HEK293T (cell line): Measurements from ENCODE around the gene RGS3.

Experiments
- CTBP1 ChIP-seq: fragments of 450-650 bp; IDR thresholded peaks from 2 replicates; pipeline ENCODE4 v1.6.1; 2016; ENCODE audit warnings: borderline replicate concordance
- ELF4 ChIP-seq: fragments of 450-650 bp; IDR thresholded peaks from 2 replicates; pipeline ENCODE4 v1.6.1; 2017; ENCODE audit warnings: antibody characterized with exemption
- FOXA1 ChIP-seq: fragments of 450-650 bp; IDR thresholded peaks from 2 replicates; pipeline ENCODE4 v1.6.1; 2016; ENCODE audit warnings: mild to moderate bottlenecking
- FOXK2 ChIP-seq: fragments of 450-650 bp; IDR thresholded peaks from 2 replicates; pipeline ENCODE4 v1.6.1; 2016; ENCODE audit warnings: mild to moderate bottlenecking
- FOXM1 ChIP-seq: fragments of 450-650 bp; IDR thresholded peaks from 2 replicates; pipeline ENCODE4 v1.6.1; 2017; ENCODE audit warnings: mild to moderate bottlenecking, borderline replicate concordance
- HDGF ChIP-seq: fragments of 450-650 bp; IDR thresholded peaks from 2 replicates; pipeline ENCODE4 v1.6.1; 2017; ENCODE audit warnings: antibody characterized with exemption, borderline replicate concordance
- L3MBTL2 ChIP-seq: fragments of 450-650 bp; conservative IDR thresholded peaks from 2 replicates; pipeline ENCODE4 v1.6.1; 2016; ENCODE audit warnings: mild to moderate bottlenecking
- LEF1 ChIP-seq: fragments of 450-650 bp; IDR thresholded peaks from 2 replicates; pipeline ENCODE4 v1.6.1; 2017; ENCODE audit warnings: mild to moderate bottlenecking, borderline replicate concordance
- SP1 ChIP-seq: fragments of 450-650 bp; IDR thresholded peaks from 2 replicates; pipeline ENCODE4 v1.6.1; 2017
- SUZ12 ChIP-seq: fragments of 450-650 bp; IDR thresholded peaks from 2 replicates; pipeline ENCODE4 v1.6.1; 2016; ENCODE audit warnings: mild to moderate bottlenecking
- TF ChIP-seq, protein P1 (sequence below): fragments of 450-650 bp; IDR thresholded peaks from 2 replicates; pipeline ENCODE4 v1.6.1; 2016

DNA sequence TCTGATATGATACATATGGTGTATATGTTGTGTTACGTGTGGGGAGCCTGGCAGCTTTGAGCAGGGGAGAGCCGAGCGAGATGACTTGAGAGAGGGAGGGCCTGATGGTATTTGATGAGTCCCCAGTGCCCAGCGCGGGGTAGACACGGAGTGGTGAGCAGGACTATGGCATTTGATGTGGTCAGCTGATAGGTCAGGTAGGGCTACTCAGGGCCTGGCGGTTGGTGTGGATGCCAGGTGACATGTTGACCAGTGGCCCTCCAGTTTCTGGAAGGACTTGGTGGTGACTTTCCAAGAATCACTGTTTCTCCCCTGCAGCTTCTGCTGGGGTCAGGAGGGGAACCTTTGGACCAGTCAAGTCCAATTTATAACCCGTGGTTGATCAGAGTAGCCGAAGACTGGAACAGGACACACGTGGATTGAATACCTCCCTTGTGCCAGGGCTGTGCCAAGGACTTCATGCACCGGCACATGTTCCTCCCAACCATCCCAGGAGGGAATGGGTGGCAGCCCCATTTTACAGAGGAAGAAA is 148.8 kb downstream of the RGS3 start:
- TF ChIP-seq SUZ12 (no peak), FOXM1 (no peak), SP1 (no peak), ELF4 (no peak), CTBP1 (no peak), LEF1 (no peak), L3MBTL2 (no peak), FOXK2 (no peak), HDGF (no peak), FOXA1 (no peak)
- TF ChIP-seq, protein P1, sequence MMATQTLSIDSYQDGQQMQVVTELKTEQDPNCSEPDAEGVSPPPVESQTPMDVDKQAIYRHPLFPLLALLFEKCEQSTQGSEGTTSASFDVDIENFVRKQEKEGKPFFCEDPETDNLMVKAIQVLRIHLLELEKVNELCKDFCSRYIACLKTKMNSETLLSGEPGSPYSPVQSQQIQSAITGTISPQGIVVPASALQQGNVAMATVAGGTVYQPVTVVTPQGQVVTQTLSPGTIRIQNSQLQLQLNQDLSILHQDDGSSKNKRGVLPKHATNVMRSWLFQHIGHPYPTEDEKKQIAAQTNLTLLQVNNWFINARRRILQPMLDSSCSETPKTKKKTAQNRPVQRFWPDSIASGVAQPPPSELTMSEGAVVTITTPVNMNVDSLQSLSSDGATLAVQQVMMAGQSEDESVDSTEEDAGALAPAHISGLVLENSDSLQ, result no peak
